Hippocampal formation (tissue), 2 donors: ENCODE results near the gene POU3F4.

Experiments
- DNase-seq, 2 donors: peaks; one replicate each; lab custom pipeline; 2025; lab: John Stamatoyannopoulos, UW

POU3F4 gene

DNA sequence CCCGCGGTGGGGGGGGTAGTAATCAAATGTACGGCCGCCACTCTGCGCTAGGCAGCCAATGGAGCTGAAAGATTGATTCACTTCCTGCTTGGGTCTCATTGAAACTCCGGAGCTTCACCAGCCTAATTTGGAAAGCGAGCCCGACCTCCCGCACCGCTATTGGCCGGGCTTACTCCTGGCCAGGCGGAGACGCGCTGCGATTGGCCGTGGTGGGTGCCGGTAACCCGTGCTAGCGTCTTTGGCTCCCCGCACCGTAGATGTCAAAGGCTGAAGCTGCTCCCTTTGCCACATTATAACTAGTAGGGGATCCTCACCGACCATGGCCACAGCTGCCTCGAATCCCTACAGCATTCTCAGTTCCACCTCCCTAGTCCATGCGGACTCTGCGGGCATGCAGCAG lies at the start of gene POU3F4:
Gene POU3F4 (plus strand): TSS at position 285 of the 400 bp plus-strand sequence. CDS start 35 bp downstream, at position 320.
- peak in 1 of 2 donors; percentile 26 for DNase-seq

DNA sequence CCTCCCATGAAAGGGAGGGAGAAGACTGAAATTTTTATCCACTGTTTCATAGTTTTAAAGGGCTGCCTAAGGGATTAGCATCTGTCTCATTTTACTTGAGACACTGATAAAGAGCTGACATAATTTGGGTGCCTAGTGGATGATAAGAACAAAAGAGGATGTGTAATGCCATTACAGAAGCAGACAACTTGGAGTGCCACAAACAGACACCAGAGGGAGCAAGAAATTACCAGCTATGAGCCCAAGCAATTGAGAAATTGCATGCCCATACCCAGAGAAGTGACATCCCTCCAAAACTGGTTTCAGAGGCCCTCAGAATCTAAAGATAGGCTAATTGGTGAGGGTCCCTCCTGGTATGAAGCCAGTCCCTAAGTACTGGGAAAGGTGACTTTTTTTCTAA lies 38.5 kb upstream of the POU3F4 start:
- peak in 1 of 2 donors; percentile 14 for DNase-seq

GRCh38 chrX:83495898-83496297 lies 12.2 kb upstream of the POU3F4 start:
- DNase-seq = no peak

DNA sequence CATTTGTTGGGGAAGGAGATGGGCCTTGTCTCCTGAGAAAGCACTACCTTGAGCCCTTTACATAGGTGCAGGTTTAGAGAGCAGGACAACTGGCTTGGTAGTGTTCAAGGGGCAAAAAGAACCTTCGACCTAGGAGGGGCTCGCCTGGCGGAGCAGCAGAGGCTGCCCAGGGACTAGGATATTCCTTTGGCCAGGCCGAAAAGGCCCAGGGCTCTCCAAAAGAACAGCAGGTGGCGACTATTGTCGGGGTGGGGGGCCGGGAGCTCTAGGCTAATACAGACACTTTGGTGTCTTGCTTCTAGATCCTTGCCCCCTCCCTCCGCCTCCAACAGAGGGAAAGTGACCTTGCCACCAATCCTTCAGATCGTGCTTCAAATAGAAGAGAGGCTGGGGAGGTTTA lies 7.1 kb upstream of the POU3F4 start:
- no peak for DNase-seq

DNA sequence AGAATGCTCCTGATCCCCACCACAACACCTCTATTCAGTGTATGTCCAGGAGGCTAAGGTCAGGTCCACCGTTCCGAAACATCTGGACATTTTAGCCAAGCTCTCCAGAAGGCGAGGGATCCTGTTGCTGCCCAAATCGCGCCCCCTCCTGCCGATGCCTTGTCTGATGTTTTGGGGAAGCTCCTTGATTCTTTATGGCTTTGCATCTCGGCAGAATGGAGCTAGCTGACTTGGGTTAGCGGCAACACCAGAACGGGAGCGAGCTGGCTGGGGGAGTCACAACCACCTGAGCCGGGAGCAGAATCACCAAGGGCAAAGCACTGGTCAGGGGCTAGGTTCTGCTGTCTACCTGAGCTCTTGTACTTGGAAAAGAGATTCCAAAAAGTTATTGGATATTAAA lies 6.6 kb upstream of the POU3F4 start:
- no peak for DNase-seq

- DNase-seq = peak in 1 of 2 donors; percentile 9
These were observed 3.2 kb upstream of the POU3F4 start for GRCh38 chrX:83504721-83505479.

GRCh38 chrX:83508526-83509253 lies 600 bp downstream of the POU3F4 start:
- no peak for DNase-seq

DNA sequence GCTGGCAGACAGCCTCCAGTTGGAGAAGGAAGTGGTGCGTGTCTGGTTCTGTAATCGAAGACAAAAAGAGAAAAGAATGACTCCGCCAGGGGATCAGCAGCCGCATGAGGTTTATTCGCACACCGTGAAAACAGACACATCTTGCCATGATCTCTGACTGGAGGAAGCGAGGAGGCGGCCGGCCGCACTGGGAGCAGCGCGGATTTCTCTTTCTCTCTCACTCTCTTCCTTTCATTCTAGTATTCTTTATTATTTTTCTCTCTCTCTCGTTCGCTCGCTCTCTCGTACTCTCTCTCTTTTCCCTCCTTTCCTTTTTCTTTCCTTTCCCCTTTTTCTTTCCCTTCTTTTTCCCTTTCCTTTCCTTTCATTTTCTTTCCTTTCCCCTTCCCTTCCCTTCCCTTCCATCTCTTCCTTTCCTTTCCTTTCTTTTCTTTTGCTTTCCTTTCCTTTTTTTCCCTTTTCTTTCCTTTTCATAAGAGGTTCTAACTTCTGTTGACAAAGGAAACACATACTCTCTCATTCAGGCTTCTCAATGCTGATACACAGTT lies 1.2 kb downstream of the POU3F4 start:
- DNase-seq = no peak

DNA sequence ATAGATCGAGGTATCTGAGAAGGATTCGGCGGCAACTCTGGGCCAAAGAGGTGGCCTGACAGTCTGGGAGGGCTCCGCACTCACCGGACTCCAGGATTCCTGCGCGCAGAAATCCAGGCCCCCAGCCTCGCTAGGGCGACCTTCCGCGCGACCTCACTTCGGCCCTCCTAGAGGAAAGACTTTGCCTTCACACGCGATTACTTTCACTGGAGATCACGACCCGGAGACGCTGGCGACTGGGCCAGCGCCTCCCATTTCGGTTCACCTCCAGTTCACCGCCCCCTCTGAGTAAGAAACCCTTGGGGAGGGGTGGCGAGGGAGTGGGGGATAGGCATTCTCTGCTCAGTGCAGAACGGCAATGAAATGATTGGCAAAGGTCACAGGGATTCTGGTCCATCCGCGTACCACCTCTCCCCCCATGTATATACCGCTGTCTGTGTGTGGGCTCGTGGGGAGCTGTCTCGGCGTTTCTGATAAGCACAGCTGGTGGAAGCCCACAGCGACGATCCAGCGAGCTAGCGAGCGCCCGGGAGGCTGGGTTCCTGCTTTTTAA lies 2.5 kb downstream of the POU3F4 start:
- no peak for DNase-seq

- no peak for DNase-seq
These were observed 3.1 kb downstream of the POU3F4 start for GRCh38 chrX:83511208-83511607.

- no peak for DNase-seq
These were observed 4.0 kb downstream of the POU3F4 start for GRCh38 chrX:83512111-83512510.

GRCh38 chrX:83516597-83516996 lies 8.5 kb downstream of the POU3F4 start:
- no peak for DNase-seq

DNA sequence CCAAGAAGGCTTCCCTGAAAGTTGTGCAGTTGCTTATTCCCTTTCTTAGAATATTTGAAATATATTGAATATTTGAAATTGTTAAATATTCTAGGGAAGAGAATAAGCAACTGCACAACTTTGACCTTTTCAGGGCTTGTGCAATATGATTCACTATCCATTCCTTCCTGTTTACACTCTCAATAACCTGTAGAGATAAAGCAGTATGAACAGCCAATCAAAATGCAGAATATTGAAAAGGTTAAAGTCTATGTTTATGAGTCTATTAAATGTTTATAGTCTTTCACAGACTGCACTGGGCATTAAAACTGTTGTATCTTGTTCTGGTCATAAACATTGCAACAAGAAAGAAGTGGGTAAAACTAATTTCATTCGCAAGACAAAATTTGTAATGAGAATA lies 13.8 kb downstream of the POU3F4 start:
- DNase-seq = no peak

DNA sequence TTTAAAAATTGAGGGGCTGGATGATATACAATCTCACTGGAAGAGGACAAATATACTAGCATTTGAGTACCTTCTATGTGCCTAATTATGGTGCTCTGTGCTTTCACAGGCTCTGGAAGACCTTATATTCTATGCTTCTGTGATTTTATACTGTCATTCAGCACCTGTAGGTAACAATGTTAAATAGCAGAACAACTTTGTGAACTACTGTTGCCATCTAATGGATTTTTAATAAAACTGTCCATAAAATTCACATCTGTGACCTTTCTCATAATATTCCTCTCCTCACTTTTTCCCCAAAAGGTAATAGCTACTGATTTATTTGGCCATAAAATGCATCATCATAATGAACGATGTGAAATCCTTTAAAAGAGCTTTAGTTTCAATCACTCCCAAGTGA lies 21.9 kb downstream of the POU3F4 start:
- DNase-seq = no peak

GRCh38 chrX:83535417-83536196 lies 27.5 kb downstream of the POU3F4 start:
- DNase-seq = no peak
